Stimulated activated CD4-positive, alpha-beta T cell treated with anti-CD3 and anti-CD28 coated beads, Interleukin-2, amount 100 ng/mL, for 48 hours (primary cell): ENCODE measurements around the gene IL20RA.

Experiments used
- DNase-seq, 2 donors: peaks; one replicate each; pipeline ENCODE4 v3.0.0-alpha.2; 2020

IL20RA gene

GRCh38 chr6:137045222-137045789 is 541 bp upstream of the IL20RA start:
- DNase-seq: no peak

- no peak for DNase-seq
These were observed 927 bp downstream of the IL20RA start for GRCh38 chr6:137043710-137044365.

- no peak for DNase-seq
These were observed 4.4 kb downstream of the IL20RA start for GRCh38 chr6:137040393-137040792.

GRCh38 chr6:137039010-137039409 is 5.8 kb downstream of the IL20RA start:
- DNase-seq: no peak

- DNase-seq: no peak
These were observed 8.0 kb downstream of the IL20RA start for GRCh38 chr6:137036566-137037300.

- peak; percentile 37 to 40 for DNase-seq
These were observed 10.9 kb downstream of the IL20RA start for GRCh38 chr6:137033828-137034227.

GRCh38 chr6:137031122-137031521 is 13.6 kb downstream of the IL20RA start:
- DNase-seq: no peak

GRCh38 chr6:137028912-137029311 is 15.9 kb downstream of the IL20RA start:
- no peak for DNase-seq

GRCh38 chr6:137025786-137026730 is 18.7 kb downstream of the IL20RA start:
- DNase-seq: no peak

- DNase-seq: no peak
These were observed 20.4 kb downstream of the IL20RA start for GRCh38 chr6:137024237-137024990.

GRCh38 chr6:137020776-137021175 is 24.0 kb downstream of the IL20RA start:
- no peak for DNase-seq

- DNase-seq: no peak
These were observed 25.1 kb downstream of the IL20RA start for GRCh38 chr6:137019476-137020272.

- DNase-seq: no peak
These were observed 27.7 kb downstream of the IL20RA start for GRCh38 chr6:137017081-137017480.

- no peak for DNase-seq
These were observed 28.4 kb downstream of the IL20RA start for GRCh38 chr6:137016356-137016755.

GRCh38 chr6:137015943-137016342 is 28.8 kb downstream of the IL20RA start:
- DNase-seq: no peak

- no peak for DNase-seq
These were observed 30.8 kb downstream of the IL20RA start for GRCh38 chr6:137013738-137014602.

- no peak for DNase-seq
These were observed 31.7 kb downstream of the IL20RA start for GRCh38 chr6:137013031-137013430.

- DNase-seq: no peak
These were observed 33.4 kb downstream of the IL20RA start for GRCh38 chr6:137011406-137011805.

GRCh38 chr6:137010128-137010718 is 34.5 kb downstream of the IL20RA start:
- no peak for DNase-seq

GRCh38 chr6:137008204-137008603 is 36.6 kb downstream of the IL20RA start:
- DNase-seq: no peak
